Right renal pelvis (tissue), 4 donors: ENCODE measurements around the gene PPP1CC. TPM values are rescaled to one million over a fixed set of nuclear protein-coding genes. Genes with fewer than 3 reads are reported as not detected.
"Not testable (repeated sequence)": the region's sequence is repeated elsewhere in the genome, so short reads cannot be mapped to it uniquely, and the experiment has no call there.

ENCODE experiments used
- DNase-seq, 4 donors: peaks; one replicate each; pipeline ENCODE4 v3.0.0-alpha.2; 2013; ENCODE audit warnings: low read depth in 4 of 4, low spot score in 3 of 4, missing footprints in 1 of 4
- polyA plus RNA-seq, 4 donors: library from polyadenylated mRNA; unstranded; fragments of 120-200 nt; gene quantifications; one replicate each; pipeline ENCODE4 v1.2.1, GENCODE V29; 2013; ENCODE audit not compliant: insufficient read length in 4 of 4

Gene PPP1CC
- polyA plus RNA-seq, 4 donors: 165 to 212 (median 208) TPM

GRCh38 chr12:110756611-110757010 lies 13.9 kb upstream of the PPP1CC start:
- DNase-seq: no peak

GRCh38 chr12:110754101-110754793 lies 11.6 kb upstream of the PPP1CC start:
- no peak for DNase-seq

- DNase-seq: no peak
These were observed 8.2 kb upstream of the PPP1CC start for GRCh38 chr12:110750784-110751461.

GRCh38 chr12:110746550-110746949 lies 3.9 kb upstream of the PPP1CC start:
- no peak for DNase-seq

GRCh38 chr12:110745542-110746284 lies 3.0 kb upstream of the PPP1CC start:
- DNase-seq: no peak

- DNase-seq: no peak
These were observed 2.0 kb upstream of the PPP1CC start for GRCh38 chr12:110744601-110745264.

- DNase-seq: no peak
These were observed 1.5 kb upstream of the PPP1CC start for GRCh38 chr12:110744151-110744571.

- DNase-seq: peak in 1 of 4 donors; percentile 37
These were observed 941 bp upstream of the PPP1CC start for GRCh38 chr12:110743571-110744093.

GRCh38 chr12:110742096-110742717 lies 484 bp downstream of the PPP1CC start:
- DNase-seq: peak in 1 of 4 donors; percentile 36

GRCh38 chr12:110741341-110742095 lies 1.2 kb downstream of the PPP1CC start:
- peak in 2 of 4 donors; percentile 23 to 25 for DNase-seq

GRCh38 chr12:110739894-110740293 lies 2.8 kb downstream of the PPP1CC start:
- no peak for DNase-seq

GRCh38 chr12:110739488-110739887 lies 3.2 kb downstream of the PPP1CC start:
- DNase-seq: no peak

- no peak for DNase-seq
These were observed 5.2 kb downstream of the PPP1CC start for GRCh38 chr12:110737532-110737931.

- DNase-seq: not testable (repeated sequence)
These were observed 5.7 kb downstream of the PPP1CC start for GRCh38 chr12:110737016-110737415.

GRCh38 chr12:110733900-110734299 lies 8.8 kb downstream of the PPP1CC start:
- DNase-seq: no peak

GRCh38 chr12:110733089-110733715 lies 9.5 kb downstream of the PPP1CC start:
- DNase-seq: no peak

- DNase-seq: no peak
These were observed 10.1 kb downstream of the PPP1CC start for GRCh38 chr12:110732572-110732971.

- DNase-seq: no peak
These were observed 11.2 kb downstream of the PPP1CC start for GRCh38 chr12:110731479-110731878.

GRCh38 chr12:110728628-110729027 lies 14.1 kb downstream of the PPP1CC start:
- no peak for DNase-seq
